ENCODE results near the gene TSPAN14.

Gene TSPAN14

DNA sequence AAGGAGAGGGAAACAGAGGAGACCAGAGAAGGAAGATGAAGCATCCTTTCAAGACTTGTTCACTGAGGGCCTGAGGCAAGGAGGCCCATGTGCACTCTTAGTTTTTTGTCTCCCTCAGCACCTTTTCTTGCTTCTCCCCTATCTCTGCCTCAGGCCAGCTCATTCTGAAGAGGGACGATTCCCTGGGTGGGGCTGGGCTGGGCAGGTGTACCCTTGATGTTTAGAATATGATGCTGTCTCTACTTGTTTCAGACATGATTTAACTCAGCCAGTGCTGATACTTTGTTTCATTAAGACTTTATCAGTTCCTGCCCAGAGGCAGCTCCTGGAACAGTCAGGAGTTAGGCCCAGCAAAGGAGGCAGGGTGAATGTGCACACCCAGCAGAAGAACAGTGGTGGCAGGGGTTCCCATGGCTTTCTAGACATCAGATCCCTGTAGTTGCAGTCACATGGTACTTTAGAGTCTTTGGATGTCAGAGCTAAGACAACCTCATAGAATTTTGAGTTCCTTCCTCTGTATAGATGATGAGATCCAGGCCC, 42.4 kb upstream of the TSPAN14 start:
- Histone ChIP-seq H3K27ac (ENCODE audit: low read length) (no peak overlapping the region), H3K9ac (ENCODE audit: low read length) (no peak overlapping the region), H3K4me2 (ENCODE audit: low read depth, low read length) (no peak overlapping the region), H3K9me3 (replicated peaks; ENCODE audit: insufficient read depth, low read length) (no peaks in the 10 kb centered on the region), H4K20me1 (ENCODE audit: insufficient read depth, low read length) (no peaks in the 10 kb centered on the region), H3K4me1 (ENCODE audit: low read length) (no peaks in the 10 kb centered on the region), H3K36me3 (replicated peaks; ENCODE audit: insufficient read depth, low read length) (no peaks in the 10 kb centered on the region), H3K4me3 (ENCODE audit: low read length) (no peak overlapping the region), H3K79me2 (ENCODE audit: low read length) (no peaks in the 10 kb centered on the region), H2AFZ (ENCODE audit: low read length) (no peak overlapping the region), H3F3A (ENCODE audit: insufficient read depth, low read length) (0 out of 2 replicates have a peak, but pooled peaks cover 3% of the 10 kb centered on the region), H3K27me3 (replicated peaks; ENCODE audit: insufficient read depth, low read length) (no peaks in the 10 kb centered on the region), H3K9me2 (replicated peaks; ENCODE audit: insufficient read depth, low read length) (no peaks in the 10 kb centered on the region)
- DNase-seq, result no peak
- TF ChIP-seq, protein P1, sequence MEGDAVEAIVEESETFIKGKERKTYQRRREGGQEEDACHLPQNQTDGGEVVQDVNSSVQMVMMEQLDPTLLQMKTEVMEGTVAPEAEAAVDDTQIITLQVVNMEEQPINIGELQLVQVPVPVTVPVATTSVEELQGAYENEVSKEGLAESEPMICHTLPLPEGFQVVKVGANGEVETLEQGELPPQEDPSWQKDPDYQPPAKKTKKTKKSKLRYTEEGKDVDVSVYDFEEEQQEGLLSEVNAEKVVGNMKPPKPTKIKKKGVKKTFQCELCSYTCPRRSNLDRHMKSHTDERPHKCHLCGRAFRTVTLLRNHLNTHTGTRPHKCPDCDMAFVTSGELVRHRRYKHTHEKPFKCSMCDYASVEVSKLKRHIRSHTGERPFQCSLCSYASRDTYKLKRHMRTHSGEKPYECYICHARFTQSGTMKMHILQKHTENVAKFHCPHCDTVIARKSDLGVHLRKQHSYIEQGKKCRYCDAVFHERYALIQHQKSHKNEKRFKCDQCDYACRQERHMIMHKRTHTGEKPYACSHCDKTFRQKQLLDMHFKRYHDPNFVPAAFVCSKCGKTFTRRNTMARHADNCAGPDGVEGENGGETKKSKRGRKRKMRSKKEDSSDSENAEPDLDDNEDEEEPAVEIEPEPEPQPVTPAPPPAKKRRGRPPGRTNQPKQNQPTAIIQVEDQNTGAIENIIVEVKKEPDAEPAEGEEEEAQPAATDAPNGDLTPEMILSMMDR (IDR thresholded peaks at IDR 0.05; ENCODE audit: low read length), result no peak
- TF ChIP-seq EZH2phosphoT487 (IDR thresholded peaks at IDR 0.05; ENCODE audit: low read length) (no peak), EZH2 (optimal IDR thresholded peaks at IDR 0.05; ENCODE audit: low read depth, low read length) (no peak)

DNA sequence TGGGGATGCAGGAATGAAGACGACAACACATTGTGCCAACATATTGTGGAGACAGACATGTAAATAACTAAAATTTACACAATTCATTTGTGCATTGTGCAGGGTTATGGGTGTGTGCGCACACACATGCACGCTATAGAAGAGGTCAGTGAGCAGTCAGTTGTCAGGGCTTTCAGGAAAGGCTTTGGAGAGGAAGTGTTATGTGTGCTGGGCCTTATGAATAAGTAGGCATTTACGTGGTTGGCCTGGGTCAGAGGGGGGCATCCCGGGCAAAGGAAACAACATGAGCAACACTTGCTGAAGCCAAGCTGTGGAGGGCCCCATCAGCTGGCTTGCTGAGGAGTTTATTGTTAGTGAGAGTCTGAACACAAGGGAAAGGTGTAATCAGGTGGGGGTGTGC, 41.6 kb upstream of the TSPAN14 start:
- Histone ChIP-seq H3K27ac (ENCODE audit: low read length) (no peak overlapping the region), H3K4me2 (ENCODE audit: low read depth, low read length) (no peak overlapping the region), H3K9me2 (replicated peaks; ENCODE audit: insufficient read depth, low read length) (no peaks in the 10 kb centered on the region), H3K79me2 (ENCODE audit: low read length) (no peaks in the 10 kb centered on the region), H3K9me3 (replicated peaks; ENCODE audit: insufficient read depth, low read length) (no peaks in the 10 kb centered on the region), H3K4me3 (ENCODE audit: low read length) (no peak overlapping the region), H4K20me1 (ENCODE audit: insufficient read depth, low read length) (no peaks in the 10 kb centered on the region), H3K36me3 (replicated peaks; ENCODE audit: insufficient read depth, low read length) (no peaks in the 10 kb centered on the region), H3K4me1 (ENCODE audit: low read length) (no peaks in the 10 kb centered on the region), H3F3A (ENCODE audit: insufficient read depth, low read length) (0 out of 2 replicates have a peak, but pooled peaks cover 3% of the 10 kb centered on the region), H2AFZ (ENCODE audit: low read length) (no peak overlapping the region), H3K27me3 (replicated peaks; ENCODE audit: insufficient read depth, low read length) (no peaks in the 10 kb centered on the region), H3K9ac (ENCODE audit: low read length) (no peak overlapping the region)
- TF ChIP-seq, protein P1 (IDR thresholded peaks at IDR 0.05; ENCODE audit: low read length), result no peak
- TF ChIP-seq EZH2phosphoT487 (IDR thresholded peaks at IDR 0.05; ENCODE audit: low read length) (no peak), EZH2 (optimal IDR thresholded peaks at IDR 0.05; ENCODE audit: low read depth, low read length) (no peak)
- DNase-seq, result no peak

DNA sequence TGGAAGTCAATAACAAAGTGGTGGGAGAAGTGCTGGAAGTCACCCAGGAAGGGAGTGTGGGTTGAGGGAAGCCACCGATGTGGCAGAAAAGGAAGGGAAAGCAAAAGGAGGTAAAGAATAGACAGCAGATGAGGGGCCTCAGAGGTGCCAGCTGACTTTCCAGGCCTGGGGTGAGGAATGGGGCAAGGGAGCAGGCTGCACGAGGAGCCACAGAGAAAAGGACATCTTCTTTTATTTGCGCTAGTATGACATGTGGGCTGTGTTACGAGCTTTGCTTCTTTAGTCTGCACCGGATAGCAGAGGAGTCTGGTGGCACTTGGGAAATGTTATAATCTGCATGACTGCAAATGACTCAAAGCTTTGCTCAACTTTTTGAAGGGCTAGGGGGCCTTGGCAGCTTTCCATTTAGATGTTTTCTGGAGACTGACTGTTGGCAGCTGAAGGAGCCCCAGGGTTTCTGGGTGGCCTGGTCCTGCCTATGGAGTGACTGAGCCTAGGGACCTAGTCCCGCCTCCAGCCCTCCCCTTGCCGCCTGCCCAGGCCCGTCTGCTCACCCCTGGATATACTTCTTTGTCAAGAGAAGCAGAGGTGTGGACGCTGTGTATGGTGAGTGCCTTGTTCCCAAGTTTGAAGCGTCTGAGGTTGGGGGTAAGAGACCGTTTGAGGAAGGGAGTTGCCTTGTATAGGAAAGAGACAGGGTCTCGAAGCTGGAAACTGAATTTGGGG, 40.7 kb upstream of the TSPAN14 start:
- 0 out of 2 replicates have a peak, but pooled peaks cover 3% of the 10 kb centered on the region for H3F3A ChIP-seq (ENCODE audit: insufficient read depth, low read length)
- TF ChIP-seq EZH2 (optimal IDR thresholded peaks at IDR 0.05; ENCODE audit: low read depth, low read length), result no peak
- TF ChIP-seq, protein P1 (IDR thresholded peaks at IDR 0.05; ENCODE audit: low read length), result no peak
- TF ChIP-seq EZH2phosphoT487 (IDR thresholded peaks at IDR 0.05; ENCODE audit: low read length), result no peak
- H3K9ac ChIP-seq (ENCODE audit: low read length), result no peak overlapping the region
- no peak overlapping the region for H2AFZ ChIP-seq (ENCODE audit: low read length)
- no peaks in the 10 kb centered on the region for H4K20me1 ChIP-seq (ENCODE audit: insufficient read depth, low read length)
- H3K4me1 ChIP-seq (ENCODE audit: low read length), result no peaks in the 10 kb centered on the region
- H3K79me2 ChIP-seq (ENCODE audit: low read length), result no peaks in the 10 kb centered on the region
- H3K9me2 ChIP-seq (replicated peaks; ENCODE audit: insufficient read depth, low read length), result no peaks in the 10 kb centered on the region
- H3K36me3 ChIP-seq (replicated peaks; ENCODE audit: insufficient read depth, low read length), result no peaks in the 10 kb centered on the region
- no peak overlapping the region for H3K27ac ChIP-seq (ENCODE audit: low read length)
- H3K4me2 ChIP-seq (ENCODE audit: low read depth, low read length), result no peak overlapping the region
- no peak overlapping the region for H3K4me3 ChIP-seq (ENCODE audit: low read length)
- DNase-seq, result no peak
- no peaks in the 10 kb centered on the region for H3K27me3 ChIP-seq (replicated peaks; ENCODE audit: insufficient read depth, low read length)
- no peaks in the 10 kb centered on the region for H3K9me3 ChIP-seq (replicated peaks; ENCODE audit: insufficient read depth, low read length)

Data from MM.1S (cell line).